AG04449 (cell line): ENCODE measurements around the gene DDX50.
A peak's percentile ranks its signal among the peaks of the same experiment; 100 is the strongest.
"Not testable (repeated sequence)": the region's sequence is repeated elsewhere in the genome, so short reads cannot be mapped to it uniquely, and the experiment has no call there.

ENCODE experiments used
- CTCF ChIA-PET: fragments of 350-600 bp; formaldehyde crosslinking; extraction: SDS; loops from one replicate; lab custom pipeline; 2021; ENCODE audit warnings: antibody characterized with exemption; lab: Yijun Ruan, JAX
- POLR2A ChIA-PET: fragments of 400-600, 350-600 bp; formaldehyde crosslinking; extraction: SDS; loops from one replicate; lab custom pipeline; 2020; ENCODE audit warnings: antibody characterized with exemption, inconsistent platforms; lab: Yijun Ruan, JAX
- DNase-seq: peaks from one replicate; pipeline ENCODE4 v3.0.0-alpha.2; 2010; ENCODE audit warnings: low read depth, low spot score
- H3K4me3 ChIP-seq: 2 replicates; pipeline ENCODE4 v1.5.1; 2011; ENCODE audit warnings: low read depth, mild to moderate bottlenecking, control low read depth, low read length
- TF ChIP-seq, protein P1 (sequence below): IDR thresholded peaks from one replicate; pipeline ENCODE4 v1.5.1; 2011; ENCODE audit warnings: mild to moderate bottlenecking, moderate library complexity, low read length, control low read depth, inconsistent platforms; ENCODE audit not compliant: insufficient read depth; ENCODE audit errors: missing control alignments

DDX50 gene, protein sequence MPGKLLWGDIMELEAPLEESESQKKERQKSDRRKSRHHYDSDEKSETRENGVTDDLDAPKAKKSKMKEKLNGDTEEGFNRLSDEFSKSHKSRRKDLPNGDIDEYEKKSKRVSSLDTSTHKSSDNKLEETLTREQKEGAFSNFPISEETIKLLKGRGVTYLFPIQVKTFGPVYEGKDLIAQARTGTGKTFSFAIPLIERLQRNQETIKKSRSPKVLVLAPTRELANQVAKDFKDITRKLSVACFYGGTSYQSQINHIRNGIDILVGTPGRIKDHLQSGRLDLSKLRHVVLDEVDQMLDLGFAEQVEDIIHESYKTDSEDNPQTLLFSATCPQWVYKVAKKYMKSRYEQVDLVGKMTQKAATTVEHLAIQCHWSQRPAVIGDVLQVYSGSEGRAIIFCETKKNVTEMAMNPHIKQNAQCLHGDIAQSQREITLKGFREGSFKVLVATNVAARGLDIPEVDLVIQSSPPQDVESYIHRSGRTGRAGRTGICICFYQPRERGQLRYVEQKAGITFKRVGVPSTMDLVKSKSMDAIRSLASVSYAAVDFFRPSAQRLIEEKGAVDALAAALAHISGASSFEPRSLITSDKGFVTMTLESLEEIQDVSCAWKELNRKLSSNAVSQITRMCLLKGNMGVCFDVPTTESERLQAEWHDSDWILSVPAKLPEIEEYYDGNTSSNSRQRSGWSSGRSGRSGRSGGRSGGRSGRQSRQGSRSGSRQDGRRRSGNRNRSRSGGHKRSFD

DNA sequence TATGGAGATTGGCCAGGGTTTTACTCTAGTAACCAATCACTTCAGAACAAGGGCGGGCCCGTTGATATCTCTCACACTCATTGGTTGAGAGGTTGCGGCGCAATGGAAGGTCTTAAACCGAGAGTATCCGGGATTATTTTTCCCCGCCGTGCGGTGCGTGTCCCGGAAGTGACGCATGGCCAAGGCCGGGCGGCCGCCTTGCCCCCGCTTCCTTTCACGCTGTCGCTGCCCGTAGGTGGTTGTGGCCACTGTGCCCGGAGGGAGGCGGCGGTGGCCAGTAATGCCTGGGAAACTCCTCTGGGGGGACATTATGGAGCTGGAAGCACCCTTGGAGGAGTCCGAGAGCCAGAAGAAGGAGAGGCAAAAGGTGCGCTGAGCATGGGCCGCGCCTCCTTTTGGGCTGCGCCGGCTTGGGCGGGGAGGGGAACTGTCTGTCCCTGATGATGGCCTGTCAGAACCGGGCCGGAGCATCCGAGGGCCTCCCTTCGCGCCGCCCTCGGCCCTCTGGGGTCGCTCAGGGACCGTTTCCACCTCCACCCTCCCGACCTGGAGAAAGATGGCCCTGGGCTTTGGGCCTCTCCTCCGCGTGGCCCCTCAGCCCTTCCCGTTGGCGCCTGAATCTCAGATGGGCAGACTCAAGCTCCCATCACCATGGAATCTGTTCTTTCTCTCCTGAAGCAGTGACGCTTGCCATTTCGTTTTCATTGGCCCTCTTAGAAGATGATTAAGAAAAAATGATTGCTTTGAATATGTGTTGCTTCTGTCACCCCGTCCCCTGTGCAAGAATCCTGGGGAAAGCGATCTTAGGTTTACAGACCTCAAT lies at the start of gene DDX50:
Gene DDX50, plus strand, starts transcription at position 211 of the 823 bp plus-strand sequence. Its CDS starts 70 bp downstream, at position 281.
- TF ChIP-seq, protein P1, sequence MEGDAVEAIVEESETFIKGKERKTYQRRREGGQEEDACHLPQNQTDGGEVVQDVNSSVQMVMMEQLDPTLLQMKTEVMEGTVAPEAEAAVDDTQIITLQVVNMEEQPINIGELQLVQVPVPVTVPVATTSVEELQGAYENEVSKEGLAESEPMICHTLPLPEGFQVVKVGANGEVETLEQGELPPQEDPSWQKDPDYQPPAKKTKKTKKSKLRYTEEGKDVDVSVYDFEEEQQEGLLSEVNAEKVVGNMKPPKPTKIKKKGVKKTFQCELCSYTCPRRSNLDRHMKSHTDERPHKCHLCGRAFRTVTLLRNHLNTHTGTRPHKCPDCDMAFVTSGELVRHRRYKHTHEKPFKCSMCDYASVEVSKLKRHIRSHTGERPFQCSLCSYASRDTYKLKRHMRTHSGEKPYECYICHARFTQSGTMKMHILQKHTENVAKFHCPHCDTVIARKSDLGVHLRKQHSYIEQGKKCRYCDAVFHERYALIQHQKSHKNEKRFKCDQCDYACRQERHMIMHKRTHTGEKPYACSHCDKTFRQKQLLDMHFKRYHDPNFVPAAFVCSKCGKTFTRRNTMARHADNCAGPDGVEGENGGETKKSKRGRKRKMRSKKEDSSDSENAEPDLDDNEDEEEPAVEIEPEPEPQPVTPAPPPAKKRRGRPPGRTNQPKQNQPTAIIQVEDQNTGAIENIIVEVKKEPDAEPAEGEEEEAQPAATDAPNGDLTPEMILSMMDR: no peak
- peak; percentile 97 for DNase-seq
- peak within 1 kb of the TSS; percentile 93 for H3K4me3 ChIP-seq
- CTCF ChIA-PET: no interaction called here
- POLR2A ChIA-PET: interaction anchor here (0.6 to 2.1 kb wide), 4 partner anchors 10 to 112 kb away, joined by 3 to 6 read pairs (median 4); partner anchors contain the start of gene DDX21

DNA sequence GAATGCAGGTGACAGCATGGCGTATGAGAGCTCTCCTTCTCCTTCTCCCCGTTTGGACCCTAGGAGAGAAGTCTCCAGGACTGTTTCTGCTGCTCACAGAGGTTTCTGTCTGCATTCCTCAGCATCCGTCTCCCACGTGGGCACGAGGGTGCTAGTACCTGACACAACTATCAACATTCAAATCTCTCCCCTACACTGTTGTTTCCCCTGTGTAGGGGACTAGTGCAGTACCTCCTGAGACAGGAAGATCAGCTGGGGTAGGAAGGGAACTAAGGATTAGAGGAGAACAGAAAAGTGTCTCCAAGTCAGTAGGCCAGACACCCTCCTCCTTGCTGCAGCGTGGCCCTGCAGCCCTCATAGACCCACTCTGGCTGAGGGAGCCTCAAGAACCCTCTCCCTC lies 44.8 kb upstream of the DDX50 start:
- POLR2A ChIA-PET: no interaction called here

DNA sequence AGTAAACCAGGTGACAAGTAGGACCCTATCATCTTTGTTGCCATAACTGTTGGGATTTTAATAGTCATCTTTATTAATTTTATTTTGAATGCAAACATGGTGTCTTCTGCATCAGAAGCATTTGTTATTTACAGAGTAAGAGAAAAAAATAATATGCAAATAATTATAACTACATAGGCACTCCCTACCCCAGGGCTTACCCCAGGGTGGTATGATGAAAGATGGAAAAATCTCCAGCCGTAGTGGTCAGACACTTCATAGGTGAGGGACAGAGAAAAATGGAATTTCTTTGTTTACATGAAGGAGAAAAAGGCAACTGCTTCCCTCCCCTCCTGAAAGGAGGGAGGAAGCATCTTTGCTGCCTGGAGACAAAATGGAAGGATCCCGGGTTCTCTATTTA lies 44.1 kb upstream of the DDX50 start:
- no peak for DNase-seq
- TF ChIP-seq, protein P1: no peak
- ChIA-PET POLR2A (no interaction called here), CTCF (no interaction called here)
- no peak overlapping the region for H3K4me3 ChIP-seq

More for the DNA sequence above, 44.8 kb upstream of the DDX50 start:
- CTCF ChIA-PET: no interaction called here
- DNase-seq: no peak
- TF ChIP-seq, protein P1: no peak
- no peak overlapping the region for H3K4me3 ChIP-seq

DNA sequence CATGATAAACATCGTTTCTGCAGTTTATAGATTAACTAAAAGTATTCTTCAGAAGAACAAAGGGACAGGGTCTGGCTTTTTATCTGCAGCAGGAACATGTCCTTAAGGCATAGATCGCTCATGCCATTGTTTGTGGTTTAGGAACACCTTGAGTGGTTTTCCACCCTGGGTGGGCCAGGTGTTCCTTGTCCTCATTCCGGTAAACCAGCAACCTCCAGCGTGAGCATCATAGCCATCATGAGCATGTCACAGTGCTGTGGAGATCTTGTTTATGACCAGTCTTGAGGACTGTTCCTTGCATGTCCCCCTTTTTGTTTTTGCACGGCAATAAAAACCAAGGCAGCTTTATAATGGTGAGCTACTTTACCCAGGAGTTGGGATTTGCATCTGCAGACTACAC lies 39.9 kb upstream of the DDX50 start:
- POLR2A ChIA-PET: interaction anchor here (0.7 kb wide), 1 partner anchor 13 kb away, joined by 3 read pairs; no protein-coding TSS in a partner anchor
- no peak overlapping the region for H3K4me3 ChIP-seq
- CTCF ChIA-PET: no interaction called here
- TF ChIP-seq, protein P1: no peak
- DNase-seq: no peak

DNA sequence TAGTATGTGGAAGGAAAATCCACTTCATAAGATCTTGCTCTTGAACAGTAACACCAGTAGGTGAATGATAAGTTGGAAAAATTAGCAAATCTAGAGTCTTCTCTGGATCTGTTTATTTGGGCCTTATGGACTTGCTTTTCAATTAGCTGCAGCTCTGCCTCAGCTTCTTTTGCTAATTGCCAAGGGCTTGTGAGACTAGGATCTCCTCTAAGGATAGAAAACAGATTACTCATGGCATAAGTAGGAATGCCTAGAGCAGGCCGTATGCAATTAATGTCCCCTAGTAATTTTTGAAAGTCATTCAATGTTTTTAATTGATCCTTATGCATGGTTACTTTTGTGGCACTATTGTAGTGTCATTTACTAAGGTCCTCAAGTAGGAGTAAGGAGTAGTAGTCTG lies 36.5 kb upstream of the DDX50 start:
- POLR2A ChIA-PET: no interaction called here
- no peak for DNase-seq
- CTCF ChIA-PET: interaction anchor here (1.3 kb wide), 1 partner anchor 38 kb away, joined by 3 read pairs; the partner anchor contains the start of gene STOX1
- TF ChIP-seq, protein P1: no peak
- H3K4me3 ChIP-seq: no peak overlapping the region

DNA sequence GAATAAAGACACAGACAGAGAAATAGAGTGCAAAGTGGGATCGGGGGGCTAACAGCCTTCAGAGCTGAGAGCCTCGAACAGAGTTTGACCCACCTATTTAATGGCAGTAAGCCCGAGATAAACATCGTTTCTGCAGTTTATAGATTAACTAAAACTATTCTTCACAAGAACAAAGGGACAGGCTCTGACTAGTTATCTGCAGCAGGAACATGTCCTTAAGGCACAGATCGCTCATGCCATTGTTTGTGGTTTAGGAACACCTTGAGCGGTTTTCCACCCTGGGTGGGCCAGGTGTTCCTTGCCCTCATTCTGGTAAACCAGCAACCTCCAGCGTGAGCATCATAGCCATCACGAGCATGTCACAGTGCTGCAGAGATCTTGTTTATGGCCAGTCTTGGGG lies 32.9 kb upstream of the DDX50 start:
- H3K4me3 ChIP-seq, POLR2A ChIA-PET, CTCF ChIA-PET, DNase-seq: not testable (repeated sequence)
